ENCODE data around the gene CASZ1. TPM values are rescaled to one million over a fixed set of nuclear protein-coding genes. Genes with fewer than 3 reads are reported as not detected.

The CASZ1 gene
- polyA plus RNA-seq, 1 experiment, result 0.64 TPM

GRCh38 chr1:10773851-10774614 is 22.4 kb downstream of the CASZ1 start:
- H3K27me3 ChIP-seq (ENCODE audit: control insufficient read depth, insufficient read depth, low read length), result peaks cover 12% of the 10 kb centered on the region

GRCh38 chr1:10773376-10773775 is 23.1 kb downstream of the CASZ1 start:
- Histone ChIP-seq H3K27me3 (ENCODE audit: control insufficient read depth, insufficient read depth, low read length) (peaks cover 12% of the 10 kb centered on the region), H3K36me3 (ENCODE audit: control insufficient read depth, insufficient read depth, low read length) (no peaks in the 10 kb centered on the region), H3K4me3 (ENCODE audit: low read depth, low read length) (no peak overlapping the region)
- ChIA-PET POLR2A (no interaction called here), CTCF (no interaction called here)
- DNase-seq (ENCODE audit: low read depth), result no peak
- no peak for TF ChIP-seq CTCF (IDR thresholded peaks at IDR 0.05; ENCODE audit: insufficient read depth, low read depth, low read length)

More at GRCh38 chr1:10773851-10774614, 22.4 kb downstream of the CASZ1 start:
- POLR2A ChIA-PET, result no interaction called here
- DNase-seq (ENCODE audit: low read depth), result no peak
- CTCF ChIA-PET, result no interaction called here
- Histone ChIP-seq H3K36me3 (ENCODE audit: control insufficient read depth, insufficient read depth, low read length) (no peaks in the 10 kb centered on the region), H3K4me3 (ENCODE audit: low read depth, low read length) (no peak overlapping the region)
- TF ChIP-seq CTCF (IDR thresholded peaks at IDR 0.05; ENCODE audit: insufficient read depth, low read depth, low read length), result no peak

- DNase-seq (ENCODE audit: low read depth), result no peak
- ChIA-PET CTCF (no interaction called here), POLR2A (no interaction called here)
- Histone ChIP-seq H3K27me3 (ENCODE audit: control insufficient read depth, insufficient read depth, low read length) (peaks cover 12% of the 10 kb centered on the region), H3K36me3 (ENCODE audit: control insufficient read depth, insufficient read depth, low read length) (no peaks in the 10 kb centered on the region), H3K4me3 (ENCODE audit: low read depth, low read length) (no peak overlapping the region)
- TF ChIP-seq CTCF (IDR thresholded peaks at IDR 0.05; ENCODE audit: insufficient read depth, low read depth, low read length), result no peak
Measured at GRCh38 chr1:10772711-10773110, 23.7 kb downstream of the CASZ1 start.

- Histone ChIP-seq H3K27me3 (ENCODE audit: control insufficient read depth, insufficient read depth, low read length) (peaks cover 12% of the 10 kb centered on the region), H3K36me3 (ENCODE audit: control insufficient read depth, insufficient read depth, low read length) (no peaks in the 10 kb centered on the region), H3K4me3 (ENCODE audit: low read depth, low read length) (no peak overlapping the region)
- ChIA-PET CTCF (no interaction called here), POLR2A (no interaction called here)
- no peak for DNase-seq (ENCODE audit: low read depth)
- TF ChIP-seq CTCF (IDR thresholded peaks at IDR 0.05; ENCODE audit: insufficient read depth, low read depth, low read length), result no peak
Measured at GRCh38 chr1:10771789-10772188, 24.7 kb downstream of the CASZ1 start.

- DNase-seq (ENCODE audit: low read depth), result no peak
- POLR2A ChIA-PET, result interaction anchor here (0.6 kb wide), 1 partner anchor 24 kb away, joined by 7 read pairs; no protein-coding TSS in a partner anchor
- Histone ChIP-seq H3K27me3 (ENCODE audit: control insufficient read depth, insufficient read depth, low read length) (peaks cover 12% of the 10 kb centered on the region), H3K4me3 (ENCODE audit: low read depth, low read length) (no peak overlapping the region), H3K36me3 (ENCODE audit: control insufficient read depth, insufficient read depth, low read length) (no peaks in the 10 kb centered on the region)
- no peak for TF ChIP-seq CTCF (IDR thresholded peaks at IDR 0.05; ENCODE audit: insufficient read depth, low read depth, low read length)
- CTCF ChIA-PET, result interaction anchor here (0.6 kb wide), 1 partner anchor 255 kb away, joined by 4 read pairs; no protein-coding TSS in a partner anchor
Measured at GRCh38 chr1:10768552-10768951, 27.9 kb downstream of the CASZ1 start.
